ENCODE results near the gene MDP1. TPM values are rescaled to one million over a fixed set of nuclear protein-coding genes. Genes with fewer than 3 reads are reported as not detected.

The MDP1 gene
- total RNA-seq: 10 to 100 TPM; 19.1 to 25.5 TPM

- WGBS: under 1% methylated on average over 40 of the region's 40 CpGs
- TF ChIP-seq POLR2A (IDR thresholded peaks at IDR 0.05) (peak; percentile 68), CTCF (IDR thresholded peaks at IDR 0.05) (peak in 3 of 4 experiments; percentile 64 to 72 (median 64)), POLR2AphosphoS5 (IDR thresholded peaks at IDR 0.05) (peak; percentile 92)
- no peaks in the 10 kb centered on the region for H3K27me3 ChIP-seq (replicated peaks; ENCODE audit: insufficient read depth)
- H3K27ac ChIP-seq: peak within 1 kb of the TSS; percentile 83 to 88
- peak; percentile 82 for DNase-seq (ENCODE audit: low spot score)
- no peaks in the 10 kb centered on the region for H3K36me3 ChIP-seq
- intact Hi-C loops (cut with DNase I): loop anchor here (1.0 kb wide), 1 partner anchor 16 kb away; no protein-coding TSS in a partner anchor
- H3K9me3 ChIP-seq: no peaks in the 10 kb centered on the region
- H3K4me3 ChIP-seq: peak within 1 kb of the TSS; percentile 51 to 68
- no peaks in the 10 kb centered on the region for H3K4me1 ChIP-seq (replicated peaks)
These were observed at the start of gene MDP1 for GRCh38 chr14:24215495-24216344. TSS of gene MDP1 (minus strand) at chr14:24216066. CDS start at chr14:24215955, 111 bp downstream.

- DNase-seq (ENCODE audit: low spot score): no peak
- WGBS: 28% methylated on average over 6 of the region's 6 CpGs
- Histone ChIP-seq H3K4me3 (no peak overlapping the region), H3K27ac (peak overlapping the region in 1 of 2 donors; percentile 1), H3K9me3 (no peaks in the 10 kb centered on the region), H3K27me3 (replicated peaks; ENCODE audit: insufficient read depth) (no peaks in the 10 kb centered on the region), H3K4me1 (replicated peaks) (no peaks in the 10 kb centered on the region), H3K36me3 (peaks cover 0 to 6% of the 10 kb centered on the region in 2 donors)
- TF ChIP-seq POLR2A (IDR thresholded peaks at IDR 0.05) (no peak), CTCF (IDR thresholded peaks at IDR 0.05) (no peak), POLR2AphosphoS5 (IDR thresholded peaks at IDR 0.05) (no peak)
- intact Hi-C loops (cut with DNase I): no loop called here
These were observed 48.4 kb upstream of the MDP1 start for GRCh38 chr14:24264298-24264697.

- Histone ChIP-seq H3K4me3 (no peak overlapping the region), H3K36me3 (peaks cover 0 to 6% of the 10 kb centered on the region in 2 donors), H3K27me3 (replicated peaks; ENCODE audit: insufficient read depth) (no peaks in the 10 kb centered on the region), H3K4me1 (replicated peaks) (no peaks in the 10 kb centered on the region), H3K27ac (peak overlapping the region in 1 of 2 donors; percentile 1), H3K9me3 (no peaks in the 10 kb centered on the region)
- TF ChIP-seq POLR2AphosphoS5 (IDR thresholded peaks at IDR 0.05): peak; percentile 5
- no peak for TF ChIP-seq POLR2A (IDR thresholded peaks at IDR 0.05)
- intact Hi-C loops (cut with DNase I): no loop called here
- whole genome bisulfite sequencing: 54% methylated on average over 6 of the region's 6 CpGs
- DNase-seq (ENCODE audit: low spot score): no peak
These were observed 48.0 kb upstream of the MDP1 start for GRCh38 chr14:24263848-24264247.

- intact Hi-C loops (cut with DNase I): no loop called here
- peaks cover 0 to 6% of the 10 kb centered on the region in 2 donors for H3K36me3 ChIP-seq
- DNase-seq (ENCODE audit: low spot score): no peak
- WGBS: 79% methylated on average over 14 of the region's 14 CpGs
- no peaks in the 10 kb centered on the region for H3K9me3 ChIP-seq
- no peaks in the 10 kb centered on the region for H3K27me3 ChIP-seq (replicated peaks; ENCODE audit: insufficient read depth)
- H3K4me1 ChIP-seq (replicated peaks): no peaks in the 10 kb centered on the region
- peak within 1 kb of the TSS in 1 of 2 donors; percentile 1 for H3K27ac ChIP-seq
- H3K4me3 ChIP-seq: no peak within 1 kb of the TSS
- TF ChIP-seq CTCF (IDR thresholded peaks at IDR 0.05) (no peak), POLR2A (IDR thresholded peaks at IDR 0.05) (peak; percentile 12), POLR2AphosphoS5 (IDR thresholded peaks at IDR 0.05) (no peak)
These were observed 47.2 kb upstream of the MDP1 start, which contains the start of gene TGM1 for GRCh38 chr14:24262821-24263733. TSS of gene TGM1 (minus strand) at chr14:24263177. CDS start at chr14:24262352, 825 bp downstream.

GRCh38 chr14:24261969-24262327, 46.1 kb upstream of the MDP1 start:
- Histone ChIP-seq H3K27me3 (replicated peaks; ENCODE audit: insufficient read depth) (no peaks in the 10 kb centered on the region), H3K36me3 (peaks cover 0 to 6% of the 10 kb centered on the region in 2 donors), H3K9me3 (no peaks in the 10 kb centered on the region), H3K4me3 (no peak overlapping the region), H3K4me1 (replicated peaks) (no peaks in the 10 kb centered on the region), H3K27ac (no peak overlapping the region)
- no peak for DNase-seq (ENCODE audit: low spot score)
- TF ChIP-seq CTCF (IDR thresholded peaks at IDR 0.05) (no peak), POLR2A (IDR thresholded peaks at IDR 0.05) (no peak), POLR2AphosphoS5 (IDR thresholded peaks at IDR 0.05) (no peak)
- WGBS: 92% methylated on average over 18 of the region's 19 CpGs
- intact Hi-C loops (cut with DNase I): no loop called here

Measured in prostate gland (tissue), 2 donors.